ENCODE results near the gene SDHD.

DNA sequence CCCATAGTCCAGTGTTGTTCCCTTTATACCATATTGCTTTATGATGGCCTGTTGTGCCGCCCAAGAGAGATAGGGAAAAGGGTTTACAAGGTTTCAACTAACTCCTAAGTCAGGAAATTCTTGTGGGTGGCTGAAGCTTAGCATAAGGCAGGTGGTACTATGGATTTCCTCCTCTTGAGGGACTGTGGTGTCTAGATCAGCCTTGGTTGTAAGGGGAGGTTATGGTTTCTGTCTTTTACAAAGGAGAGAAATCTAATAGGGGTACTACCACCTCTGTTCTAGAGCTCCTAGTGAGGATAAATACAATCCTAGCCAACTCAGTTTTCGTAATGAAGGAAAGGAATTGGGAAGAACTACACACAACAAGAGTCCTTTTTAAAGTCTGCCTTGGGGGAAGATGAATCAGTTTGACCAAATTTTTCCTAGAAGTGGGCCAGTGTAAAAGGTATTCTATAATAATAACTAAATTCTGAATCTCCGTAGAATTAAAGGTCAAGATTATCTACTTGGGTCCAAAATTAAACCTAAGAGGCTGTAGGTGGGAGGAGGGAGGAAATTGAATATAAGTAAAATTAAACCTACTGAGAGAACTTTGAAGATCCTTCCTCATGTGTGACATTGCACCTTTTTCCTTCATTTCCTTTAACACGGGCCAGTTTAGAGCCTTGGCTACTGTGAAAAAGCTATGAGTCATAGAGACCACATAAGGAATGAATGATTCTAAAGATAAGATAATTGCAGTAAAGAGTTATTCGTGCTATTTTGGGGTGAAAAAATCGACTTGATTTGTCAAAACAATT, 44.3 kb upstream of the SDHD start:
- no peak for TF ChIP-seq RFX5 (IDR thresholded peaks at IDR 0.05)
- TF ChIP-seq, protein P1, sequence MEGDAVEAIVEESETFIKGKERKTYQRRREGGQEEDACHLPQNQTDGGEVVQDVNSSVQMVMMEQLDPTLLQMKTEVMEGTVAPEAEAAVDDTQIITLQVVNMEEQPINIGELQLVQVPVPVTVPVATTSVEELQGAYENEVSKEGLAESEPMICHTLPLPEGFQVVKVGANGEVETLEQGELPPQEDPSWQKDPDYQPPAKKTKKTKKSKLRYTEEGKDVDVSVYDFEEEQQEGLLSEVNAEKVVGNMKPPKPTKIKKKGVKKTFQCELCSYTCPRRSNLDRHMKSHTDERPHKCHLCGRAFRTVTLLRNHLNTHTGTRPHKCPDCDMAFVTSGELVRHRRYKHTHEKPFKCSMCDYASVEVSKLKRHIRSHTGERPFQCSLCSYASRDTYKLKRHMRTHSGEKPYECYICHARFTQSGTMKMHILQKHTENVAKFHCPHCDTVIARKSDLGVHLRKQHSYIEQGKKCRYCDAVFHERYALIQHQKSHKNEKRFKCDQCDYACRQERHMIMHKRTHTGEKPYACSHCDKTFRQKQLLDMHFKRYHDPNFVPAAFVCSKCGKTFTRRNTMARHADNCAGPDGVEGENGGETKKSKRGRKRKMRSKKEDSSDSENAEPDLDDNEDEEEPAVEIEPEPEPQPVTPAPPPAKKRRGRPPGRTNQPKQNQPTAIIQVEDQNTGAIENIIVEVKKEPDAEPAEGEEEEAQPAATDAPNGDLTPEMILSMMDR (IDR thresholded peaks at IDR 0.05): no peak
- TF ChIP-seq SMC3 (IDR thresholded peaks at IDR 0.05): no peak
- no peak for TF ChIP-seq RAD21 (conservative IDR thresholded peaks at IDR 0.05 in 1 of 2, IDR thresholded peaks at IDR 0.05 in 1 of 2)
